H9 (cell line): ENCODE data around the gene LRP1B. TPM values are rescaled to one million over a fixed set of nuclear protein-coding genes. Genes with fewer than 3 reads are reported as not detected.

Source experiments
- DNase-seq: peaks from one replicate; pipeline ENCODE4 v3.0.0-alpha.2; 2017
- H2AFZ ChIP-seq: one replicate; pipeline ENCODE4 v1.6.1; 2013; ENCODE audit warnings: mild to moderate bottlenecking, low read length, control low read depth, moderate library complexity
- H2AK5ac ChIP-seq: 2 replicates; pipeline ENCODE4 v1.6.1; 2013; ENCODE audit warnings: low read length, control low read depth, mixed read lengths; ENCODE audit not compliant: insufficient read length
- H2BK120ac ChIP-seq: one replicate; pipeline ENCODE4 v1.6.1; 2013; ENCODE audit warnings: low read depth, mild to moderate bottlenecking, low read length, control low read depth, inconsistent platforms; ENCODE audit not compliant: poor library complexity, severe bottlenecking
- H2BK12ac ChIP-seq: 2 replicates; pipeline ENCODE4 v1.6.1; 2013; ENCODE audit warnings: low read length, control low read depth, mixed read lengths, low read depth; ENCODE audit not compliant: insufficient read length
- H2BK15ac ChIP-seq: 2 replicates; pipeline ENCODE4 v1.6.1; 2013; ENCODE audit warnings: low read depth, low read length, control low read depth
- H2BK20ac ChIP-seq: one replicate; pipeline ENCODE4 v1.6.1; 2013; ENCODE audit warnings: low read depth, mild to moderate bottlenecking, low read length, control low read depth, inconsistent platforms; ENCODE audit not compliant: poor library complexity, severe bottlenecking
- H2BK5ac ChIP-seq: 2 replicates; pipeline ENCODE4 v1.6.1; 2013; ENCODE audit warnings: low read length, control low read depth, mixed read lengths; ENCODE audit not compliant: insufficient read length
- H3K14ac ChIP-seq: 2 replicates; pipeline ENCODE4 v1.6.1; 2013; ENCODE audit warnings: low read length, control low read depth; ENCODE audit not compliant: insufficient read depth
- H3K18ac ChIP-seq: 2 replicates; pipeline ENCODE4 v1.6.1; 2013; ENCODE audit warnings: low read depth, mild to moderate bottlenecking, mixed read lengths, low read length, control low read depth; ENCODE audit not compliant: insufficient read length
- H3K23ac ChIP-seq: 2 replicates; pipeline ENCODE4 v1.6.1; 2013; ENCODE audit warnings: low read length, control low read depth, mixed read lengths, low read depth; ENCODE audit not compliant: insufficient read length
- H3K23me2 ChIP-seq: 2 replicates; pipeline ENCODE4 v1.6.1; 2013; ENCODE audit warnings: low read depth, mild to moderate bottlenecking, mixed read lengths, low read length, control low read depth; ENCODE audit not compliant: insufficient read length, poor library complexity, severe bottlenecking
- H3K27ac ChIP-seq: 2 replicates; pipeline ENCODE4 v1.5.1; 2013; ENCODE audit warnings: low read length, control low read depth, mixed read lengths, low read depth; ENCODE audit not compliant: insufficient read length
- H3K27me3 ChIP-seq: 2 replicates; pipeline ENCODE4 v1.6.1; 2013; ENCODE audit warnings: low read length, control low read depth, inconsistent platforms; ENCODE audit not compliant: insufficient read depth
- H3K4ac ChIP-seq: 2 replicates; pipeline ENCODE4 v1.6.1; 2013; ENCODE audit warnings: low read depth, mild to moderate bottlenecking, control low read depth, inconsistent platforms, low read length, moderate library complexity
- H3K4me1 ChIP-seq: 2 replicates; pipeline ENCODE4 v1.6.1; 2013; ENCODE audit warnings: low read length, control low read depth, inconsistent platforms; ENCODE audit not compliant: insufficient read depth
- H3K4me2 ChIP-seq: 2 replicates; pipeline ENCODE4 v1.6.1; 2013; ENCODE audit warnings: low read length, control low read depth, mixed read lengths; ENCODE audit not compliant: insufficient read length, insufficient read depth
- H3K56ac ChIP-seq: 2 replicates; pipeline ENCODE4 v1.6.1; 2013; ENCODE audit warnings: low read depth, mild to moderate bottlenecking, mixed read lengths, low read length, control low read depth; ENCODE audit not compliant: insufficient read length
- H3K79me1 ChIP-seq: 2 replicates; pipeline ENCODE4 v1.6.1; 2013; ENCODE audit warnings: low read depth, mild to moderate bottlenecking, moderate library complexity, low read length, control low read depth, inconsistent platforms; ENCODE audit not compliant: insufficient read depth, poor library complexity, severe bottlenecking
- H3K79me2 ChIP-seq: 2 replicates; pipeline ENCODE4 v1.6.1; 2013; ENCODE audit warnings: low read length, control low read depth, inconsistent platforms; ENCODE audit not compliant: insufficient read depth
- H3K9ac ChIP-seq: 2 replicates; pipeline ENCODE4 v1.6.1; 2013; ENCODE audit warnings: low read length, control low read depth, mixed read lengths; ENCODE audit not compliant: insufficient read length; ENCODE audit errors: extremely low read depth
- H3K9me3 ChIP-seq: one replicate; pipeline ENCODE4 v1.6.1; 2013; ENCODE audit warnings: low read depth, low read length, inconsistent platforms; ENCODE audit not compliant: control insufficient read depth
- H3T11ph ChIP-seq: one replicate; pipeline ENCODE4 v1.6.1; 2013; ENCODE audit warnings: mild to moderate bottlenecking, low read length, control low read depth, inconsistent platforms
- H4K20me1 ChIP-seq: one replicate; pipeline ENCODE4 v1.6.1; 2013; ENCODE audit not compliant: control insufficient read depth, insufficient read length, insufficient read depth
- H4K5ac ChIP-seq: 2 replicates; pipeline ENCODE4 v1.6.1; 2013; ENCODE audit warnings: low read depth, mild to moderate bottlenecking, mixed read lengths, low read length, control low read depth; ENCODE audit not compliant: insufficient read length
- H4K8ac ChIP-seq: replicated peaks from 2 replicates; pipeline ENCODE4 v1.6.1; 2013; ENCODE audit warnings: low read length, control low read depth, mixed read lengths, low read depth; ENCODE audit not compliant: insufficient read length
- H4K91ac ChIP-seq: 2 replicates; pipeline ENCODE4 v1.6.1; 2013; ENCODE audit warnings: low read depth, mild to moderate bottlenecking, moderate library complexity, mixed read lengths, low read length, control low read depth; ENCODE audit not compliant: insufficient read length
- H3K27ac Mint-ChIP-seq, 3 experiments: 2 replicates in 2 of 3; 3 replicates in 1 of 3; pipeline ENCODE4 v1.8.0; 2020 to 2021; ENCODE audit warnings: mixed read lengths in 3 of 3, mild to moderate bottlenecking in 1 of 3, moderate library complexity in 1 of 3
- H3K27me3 Mint-ChIP-seq: 2 replicates; pipeline ENCODE4 v1.8.0; 2021; ENCODE audit warnings: low read depth, mild to moderate bottlenecking, moderate library complexity, mixed read lengths
- H3K36me3 Mint-ChIP-seq, 3 experiments: 2 replicates in 2 of 3; 3 replicates in 1 of 3; pipeline ENCODE4 v1.8.0; 2020 to 2021; ENCODE audit warnings: low read depth in 3 of 3, mixed read lengths in 3 of 3; ENCODE audit not compliant: insufficient read depth in 1 of 3
- H3K4me1 Mint-ChIP-seq, 2 experiments: 2 replicates each; pipeline ENCODE4 v1.8.0; 2020; ENCODE audit warnings: mixed read lengths in 2 of 2
- H3K4me3 Mint-ChIP-seq, 2 experiments: 2 replicates in 1 of 2; 3 replicates in 1 of 2; pipeline ENCODE4 v1.8.0; 2020 to 2021; ENCODE audit warnings: mild to moderate bottlenecking in 2 of 2, mixed read lengths in 2 of 2, moderate library complexity in 1 of 2
- H3K9me3 Mint-ChIP-seq, 2 experiments: 2 replicates in 1 of 2; 3 replicates in 1 of 2; pipeline ENCODE4 v1.8.0; 2020; ENCODE audit warnings: mild to moderate bottlenecking in 2 of 2, mixed read lengths in 2 of 2, moderate library complexity in 1 of 2
- WGBS: extraction: QIAGEN DNeasy Blood & Tissue Kit; methylation state at CpG from one replicate; pipeline ENCODE4 v1.1.7; 2013; ENCODE audit warnings: missing lambda C conversion rate, low lambda C conversion rate, mixed read lengths; ENCODE audit not compliant: insufficient read length; ENCODE audit errors: extremely low coverage; 5-methylcytosine and 5-hydroxymethylcytosine counted together
- total RNA-seq: library from RNA; stranded (reverse); gene quantifications from 2 replicates; pipeline ENCODE4 v1.2.1, GENCODE V29; 2021
- TF ChIP-seq, protein P1 (sequence below): fragments of 200-600 bp; sonication (generic); conservative IDR thresholded peaks from 3 replicates; pipeline ENCODE4 v1.8.0; 2021; ENCODE audit warnings: antibody characterized with exemption, mild to moderate bottlenecking

The LRP1B gene
- total RNA-seq, 1 experiment from 2014 or later = not detected

DNA sequence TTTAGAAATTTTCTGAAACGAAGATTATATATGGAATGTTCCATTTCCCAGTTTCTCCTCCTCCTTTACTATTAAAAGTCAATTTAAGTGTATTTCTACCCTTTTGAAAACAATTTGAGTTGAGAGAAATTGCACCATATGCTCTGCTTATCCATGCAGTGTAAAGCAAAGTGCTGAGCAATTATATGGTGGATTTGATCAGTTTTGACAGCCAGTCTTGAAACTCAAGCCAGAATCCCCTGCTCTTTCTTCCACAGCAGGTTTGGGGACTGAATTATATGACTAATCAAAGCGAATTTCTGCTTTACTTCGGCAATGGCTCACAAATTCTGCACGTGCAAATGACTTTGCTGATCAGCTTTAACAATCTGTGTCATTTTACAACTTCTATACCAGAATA, 1183.6 kb downstream of the LRP1B start:
- H4K5ac ChIP-seq = no peak overlapping the region
- H3K4me2 ChIP-seq = no peak overlapping the region
- no peaks in the 10 kb centered on the region for H3K79me1 ChIP-seq
- H3K4me1 ChIP-seq = no peaks in the 10 kb centered on the region; the same call in 1 of the 2 replicates
- H3K23me2 ChIP-seq = no peaks in the 10 kb centered on the region
- DNase-seq = no peak
- no peak overlapping the region for H3K23ac ChIP-seq
- WGBS = no CpG with 5 or more reads among the region's 4 CpGs
- no peak overlapping the region for H3K9ac ChIP-seq
- H3K79me2 ChIP-seq = no peaks in the 10 kb centered on the region
- H2AFZ ChIP-seq = no peak overlapping the region
- H3K14ac ChIP-seq = no peak overlapping the region
- TF ChIP-seq, protein P1, sequence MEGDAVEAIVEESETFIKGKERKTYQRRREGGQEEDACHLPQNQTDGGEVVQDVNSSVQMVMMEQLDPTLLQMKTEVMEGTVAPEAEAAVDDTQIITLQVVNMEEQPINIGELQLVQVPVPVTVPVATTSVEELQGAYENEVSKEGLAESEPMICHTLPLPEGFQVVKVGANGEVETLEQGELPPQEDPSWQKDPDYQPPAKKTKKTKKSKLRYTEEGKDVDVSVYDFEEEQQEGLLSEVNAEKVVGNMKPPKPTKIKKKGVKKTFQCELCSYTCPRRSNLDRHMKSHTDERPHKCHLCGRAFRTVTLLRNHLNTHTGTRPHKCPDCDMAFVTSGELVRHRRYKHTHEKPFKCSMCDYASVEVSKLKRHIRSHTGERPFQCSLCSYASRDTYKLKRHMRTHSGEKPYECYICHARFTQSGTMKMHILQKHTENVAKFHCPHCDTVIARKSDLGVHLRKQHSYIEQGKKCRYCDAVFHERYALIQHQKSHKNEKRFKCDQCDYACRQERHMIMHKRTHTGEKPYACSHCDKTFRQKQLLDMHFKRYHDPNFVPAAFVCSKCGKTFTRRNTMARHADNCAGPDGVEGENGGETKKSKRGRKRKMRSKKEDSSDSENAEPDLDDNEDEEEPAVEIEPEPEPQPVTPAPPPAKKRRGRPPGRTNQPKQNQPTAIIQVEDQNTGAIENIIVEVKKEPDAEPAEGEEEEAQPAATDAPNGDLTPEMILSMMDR = no peak
- no peak overlapping the region for H3K18ac ChIP-seq
- no peak overlapping the region for H2BK5ac ChIP-seq
- H3K27ac ChIP-seq = no peak overlapping the region
- H4K91ac ChIP-seq = no peak overlapping the region
- no peaks in the 10 kb centered on the region for H3K9me3 ChIP-seq
- no peak overlapping the region for H2AK5ac ChIP-seq
- Mint-ChIP-seq H3K27ac (no peak overlapping the region), H3K4me3 (no peak overlapping the region), H3K27me3 (no peaks in the 10 kb centered on the region), H3K9me3 (peaks cover 0 to 3% of the 10 kb centered on the region in 2 experiments; a peak in 1 of 5 replicates), H3K36me3 (no peaks in the 10 kb centered on the region; a peak in 1 of 7 replicates), H3K4me1 (peaks cover 16 to 17% of the 10 kb centered on the region in 2 experiments)
- no peak overlapping the region for H3T11ph ChIP-seq
- H3K4ac ChIP-seq = no peak overlapping the region
- H3K56ac ChIP-seq = no peak overlapping the region
- no peak overlapping the region for H2BK120ac ChIP-seq
- no peak overlapping the region for H2BK12ac ChIP-seq
- H3K27me3 ChIP-seq = no peaks in the 10 kb centered on the region
- no peak overlapping the region for H2BK20ac ChIP-seq
- no peaks in the 10 kb centered on the region for H4K20me1 ChIP-seq
- no peak overlapping the region for H4K8ac ChIP-seq
- no peak overlapping the region for H2BK15ac ChIP-seq
